Motor neuron (in vitro differentiated cells): ENCODE measurements around the gene GAB3. TPM values are rescaled to one million over a fixed set of nuclear protein-coding genes. Genes with fewer than 3 reads are reported as not detected.

Experiments used
- ATAC-seq, 8 experiments: fragments of 200-7000 bp; cut with Tn5 transposase; replicated peaks in 6 of 8; 2 replicates each; pipeline ENCODE4 v1.8.0; 2021; ENCODE audit warnings: mild to moderate bottlenecking in 8 of 8, moderate library complexity in 8 of 8
- H3K27ac ChIP-seq, 2 donors: fragments of 250-450 bp; sonication (Bioruptor Pico); 2 replicates each; pipeline ENCODE4 v1.9.0; 2021; ENCODE audit warnings: antibody characterized with exemption in 2 of 2, mild to moderate bottlenecking in 2 of 2, moderate library complexity in 1 of 2
- H3K4me1 ChIP-seq, 2 donors: fragments of 250-450 bp; sonication (Bioruptor Pico); replicated peaks in 1 of 2; 2 replicates each; pipeline ENCODE4 v1.6.1; 2021; ENCODE audit warnings: antibody characterized with exemption in 2 of 2, mild to moderate bottlenecking in 2 of 2, moderate library complexity in 1 of 2
- H3K4me3 ChIP-seq, 5 donors: fragments of 250-450 bp; sonication (Bioruptor Pico); 2 replicates each; pipeline ENCODE4 v1.9.0; 2021; ENCODE audit warnings: antibody characterized with exemption in 5 of 5, mild to moderate bottlenecking in 5 of 5, moderate library complexity in 4 of 5
- WGBS, 10 experiments: fragments of 450-650 bp; shearing (Covaris generic); methylation state at CpG; one replicate each; pipeline ENCODE4 v1.0.0; 2022; 5-methylcytosine and 5-hydroxymethylcytosine counted together
- in situ Hi-C, 9 experiments: fragments of 400-800 bp; cut with MboI; loops; one replicate each; pipeline ENCODE4 v1.15.0; 2021; ENCODE audit warnings: low sequenced_read_pairs in 9 of 9, low pct_unique_long_range_greater_than_20kb in 2 of 9; ENCODE audit not compliant: unreplicated experiment in 9 of 9
- total RNA-seq, 8 experiments: library from RNA; unstranded; fragments of 300-600 nt; gene quantifications; 2 replicates each; pipeline versions ENCODE4 v1.2.3 to v1.2.4, GENCODE V29; 2022

The GAB3 gene
- total RNA-seq, 8 experiments from 2014 or later = 0.38 to 13.8 (median 2.1) TPM; not detected in 2

DNA sequence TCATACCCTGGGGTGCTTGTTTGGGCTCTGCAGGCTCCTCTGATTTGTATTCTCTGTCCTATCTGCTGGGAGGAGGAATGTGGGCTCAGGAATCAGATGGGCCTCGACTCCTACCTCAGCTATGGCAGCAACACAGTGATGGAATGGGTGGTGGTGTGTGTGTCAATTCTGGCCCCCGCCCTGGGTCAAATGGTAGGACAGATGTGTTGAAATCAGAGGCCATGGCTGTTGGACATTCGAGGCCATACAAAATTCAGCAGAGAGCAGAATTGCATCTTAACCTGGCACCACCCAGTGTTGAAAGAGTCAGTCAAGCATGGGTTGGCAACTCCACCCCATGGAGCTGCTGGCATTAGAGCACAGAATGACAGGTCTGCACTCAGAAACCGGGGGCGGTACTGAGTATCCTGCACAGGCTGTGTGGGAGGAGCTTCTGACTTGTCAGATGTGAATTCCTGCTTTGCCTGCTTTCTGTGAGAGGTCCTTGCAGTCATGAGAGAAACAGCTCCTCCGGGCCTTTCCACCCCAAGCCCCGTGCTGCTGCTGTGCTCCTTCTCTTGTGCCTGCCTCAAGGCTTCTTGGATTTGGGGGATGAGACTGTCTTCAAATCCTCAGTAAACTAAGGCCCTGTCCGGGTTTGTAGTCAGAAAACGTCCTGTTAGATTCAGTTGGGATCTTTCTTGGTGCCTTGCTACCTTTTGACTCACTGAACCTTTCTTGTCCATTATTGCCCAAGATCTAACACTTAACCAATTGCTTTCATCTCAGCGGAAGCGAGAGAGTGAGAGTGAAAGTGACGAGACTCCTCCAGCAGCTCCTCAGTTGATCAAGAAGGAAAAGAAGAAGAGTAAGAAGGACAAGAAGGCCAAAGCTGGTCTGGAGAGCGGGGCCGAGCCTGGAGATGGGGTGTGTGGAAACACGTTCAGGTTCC lies 24.8 kb upstream of the GAB3 start:
- in situ Hi-C loops = no loop called here
- Histone ChIP-seq H3K27ac (no peak overlapping the region), H3K4me3 (no peak overlapping the region), H3K4me1 (no peaks in the 10 kb centered on the region)
- ATAC-seq = peak in 3 of 8 experiments; percentile 51 to 64 (median 62)
- WGBS, 10 experiments = 24 to 70% (median 60%) methylated on average over 2 to 7 of the region's 15 CpGs; no CpG with 5 or more reads in 7 of the 10 experiments

- ATAC-seq = no peak
- in situ Hi-C loops = no loop called here
- Histone ChIP-seq H3K27ac (no peak overlapping the region), H3K4me1 (no peaks in the 10 kb centered on the region), H3K4me3 (no peak overlapping the region)
- 92 to 100% (median 100%) methylated on average over 1 to 2 of the region's 5 CpGs; no CpG with 5 or more reads in 5 of the 10 experiments for WGBS, 10 experiments
Measured at GRCh38 chrX:154774622-154775021, 23.7 kb upstream of the GAB3 start.

- peak; percentile 80 to 94 (median 90) for ATAC-seq
- 0 to 62% methylated on average over 1 to 16 of the region's 84 CpGs; no CpG with 5 or more reads in 8 of the 10 experiments for WGBS, 10 experiments
- Histone ChIP-seq H3K27ac (peak within 1 kb of the TSS; percentile 67 to 79), H3K4me1 (peaks cover 4 to 8% of the 10 kb centered on the region in 2 donors), H3K4me3 (peak within 1 kb of the TSS; percentile 46 to 71 (median 51))
- in situ Hi-C loops = no loop called here
Measured at GRCh38 chrX:154762537-154763296, 11.8 kb upstream of the GAB3 start, which contains the start of gene DKC1. Gene DKC1, plus strand, starts transcription at chrX:154762864. Its CDS starts 102 bp downstream, at chrX:154762966.

GRCh38 chrX:154761977-154762536 lies 11.2 kb upstream of the GAB3 start:
- in situ Hi-C loops = no loop called here
- Histone ChIP-seq H3K4me3 (peak overlapping the region; percentile 46 to 71 (median 51)), H3K27ac (peak overlapping the region; percentile 5 to 42), H3K4me1 (peaks cover 4 to 8% of the 10 kb centered on the region in 2 donors)
- peak in 1 of 8 experiments; percentile 19 for ATAC-seq
- 0 to 39% (median 13%) methylated on average over 1 to 11 of the region's 11 CpGs; no CpG with 5 or more reads in 4 of the 10 experiments for WGBS, 10 experiments

DNA sequence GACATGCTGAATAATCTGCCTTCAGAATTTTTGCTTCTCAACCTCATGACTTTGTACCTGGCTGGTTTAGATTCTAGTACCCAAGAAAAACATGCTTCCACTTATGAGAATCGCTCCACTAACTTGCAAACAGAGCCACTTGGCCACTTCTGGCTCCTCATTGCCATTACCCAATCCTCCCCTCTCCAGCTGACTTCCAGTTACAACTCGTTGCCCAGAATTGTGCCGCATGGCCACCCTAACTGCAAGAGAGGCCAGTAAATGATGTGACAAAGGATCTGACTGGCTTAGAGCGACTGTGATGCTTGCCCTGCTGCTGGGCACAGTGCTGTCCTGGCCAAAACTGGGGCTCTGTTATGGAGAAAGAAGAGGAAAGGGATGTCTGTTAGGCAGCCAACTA lies 7.8 kb upstream of the GAB3 start:
- WGBS, 10 experiments = 53% methylated on average over 4 of the region's 4 CpGs; no CpG with 5 or more reads in 9 of the 10 experiments
- Histone ChIP-seq H3K4me1 (peaks cover 4 to 8% of the 10 kb centered on the region in 2 donors), H3K4me3 (no peak overlapping the region), H3K27ac (no peak overlapping the region)
- in situ Hi-C loops = no loop called here
- ATAC-seq = no peak

DNA sequence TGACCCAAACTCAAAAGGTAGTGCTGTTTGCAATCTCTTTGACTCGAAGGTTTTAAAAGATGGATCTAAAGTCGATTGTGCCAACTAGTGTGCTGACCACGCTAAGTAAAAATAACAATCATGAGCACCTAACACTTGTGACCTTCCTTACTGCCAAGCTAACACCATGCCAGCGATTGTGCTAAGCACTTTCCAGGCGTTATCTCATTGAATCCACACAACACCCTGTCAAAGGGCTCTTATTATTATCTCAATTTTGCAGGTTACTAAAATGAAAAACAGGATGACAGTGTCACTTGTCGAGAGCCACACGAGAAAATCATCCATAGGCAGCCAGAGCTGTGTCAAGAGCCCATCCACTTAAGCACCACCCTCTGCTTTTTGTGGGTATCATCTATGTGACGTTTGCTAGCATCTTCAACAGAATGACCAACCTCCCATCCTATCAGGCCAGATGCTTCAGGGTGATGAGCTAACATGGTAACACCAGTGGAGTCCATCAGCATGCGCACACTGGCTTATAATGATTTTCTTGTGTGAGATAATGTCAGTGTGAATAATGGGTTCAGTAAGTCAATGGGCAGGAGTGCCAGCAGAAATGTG lies 893 bp upstream of the GAB3 start:
- no peak overlapping the region for H3K27ac ChIP-seq
- 41 to 55% (median 46%) methylated on average over 4 to 8 of the region's 9 CpGs; no CpG with 5 or more reads in 7 of the 10 experiments for WGBS, 10 experiments
- no peak overlapping the region for H3K4me3 ChIP-seq
- in situ Hi-C loops = no loop called here
- no peaks in the 10 kb centered on the region for H3K4me1 ChIP-seq
- ATAC-seq = no peak

DNA sequence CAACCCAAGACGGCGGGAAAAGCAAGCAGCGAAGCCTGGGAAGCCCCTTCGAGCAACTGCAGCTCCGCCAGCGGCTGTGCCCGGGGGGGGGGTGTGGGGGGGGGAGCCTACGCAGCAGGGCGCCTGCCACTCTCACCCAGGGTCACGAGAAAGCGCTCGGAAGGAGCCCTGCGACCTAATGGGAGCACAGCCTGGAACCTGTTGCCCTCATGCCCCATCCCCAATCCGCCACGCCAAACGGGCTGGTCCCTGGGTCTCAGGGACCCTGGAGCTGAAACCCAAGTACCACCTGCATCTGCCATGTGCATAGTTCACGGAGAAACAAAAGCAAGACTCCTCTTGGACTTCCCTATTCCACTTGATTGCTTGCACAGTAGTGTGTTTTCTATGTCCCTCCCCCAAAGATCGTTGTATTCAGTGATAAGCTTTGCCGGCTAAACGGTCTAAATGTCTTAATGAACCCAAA lies 359 bp upstream of the GAB3 start:
- in situ Hi-C loops = no loop called here
- Histone ChIP-seq H3K27ac (no peak overlapping the region), H3K4me3 (no peak overlapping the region), H3K4me1 (no peaks in the 10 kb centered on the region)
- ATAC-seq = no peak
- 34 to 100% (median 100%) methylated on average over 1 to 4 of the region's 20 CpGs; no CpG with 5 or more reads in 7 of the 10 experiments for WGBS, 10 experiments

DNA sequence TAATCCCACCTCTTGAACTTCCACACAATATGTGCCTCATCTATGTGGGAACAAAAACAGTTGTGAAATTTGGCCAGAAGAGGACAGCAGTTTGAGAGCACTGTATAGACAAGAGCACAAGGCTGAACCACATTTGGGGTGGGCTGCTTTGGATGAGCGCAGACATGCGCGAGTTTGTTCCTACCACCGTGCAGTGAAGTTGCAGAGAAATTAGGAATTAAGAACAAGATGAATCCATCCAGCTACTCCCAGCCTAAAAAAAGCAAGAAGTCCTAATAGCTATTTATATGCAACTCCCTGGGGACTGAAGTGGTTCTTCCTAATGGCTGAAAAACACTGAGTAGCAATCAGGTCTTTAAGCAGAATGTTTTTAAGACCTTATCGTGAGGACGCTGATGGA lies 1.0 kb downstream of the GAB3 start:
- WGBS, 10 experiments = 0 to 80% (median 30%) methylated on average over 2 to 4 of the region's 6 CpGs; no CpG with 5 or more reads in 5 of the 10 experiments
- Histone ChIP-seq H3K27ac (no peak overlapping the region), H3K4me3 (no peak overlapping the region), H3K4me1 (no peaks in the 10 kb centered on the region)
- ATAC-seq = peak in 2 of 8 experiments; percentile 4 to 24
- in situ Hi-C loops = no loop called here

DNA sequence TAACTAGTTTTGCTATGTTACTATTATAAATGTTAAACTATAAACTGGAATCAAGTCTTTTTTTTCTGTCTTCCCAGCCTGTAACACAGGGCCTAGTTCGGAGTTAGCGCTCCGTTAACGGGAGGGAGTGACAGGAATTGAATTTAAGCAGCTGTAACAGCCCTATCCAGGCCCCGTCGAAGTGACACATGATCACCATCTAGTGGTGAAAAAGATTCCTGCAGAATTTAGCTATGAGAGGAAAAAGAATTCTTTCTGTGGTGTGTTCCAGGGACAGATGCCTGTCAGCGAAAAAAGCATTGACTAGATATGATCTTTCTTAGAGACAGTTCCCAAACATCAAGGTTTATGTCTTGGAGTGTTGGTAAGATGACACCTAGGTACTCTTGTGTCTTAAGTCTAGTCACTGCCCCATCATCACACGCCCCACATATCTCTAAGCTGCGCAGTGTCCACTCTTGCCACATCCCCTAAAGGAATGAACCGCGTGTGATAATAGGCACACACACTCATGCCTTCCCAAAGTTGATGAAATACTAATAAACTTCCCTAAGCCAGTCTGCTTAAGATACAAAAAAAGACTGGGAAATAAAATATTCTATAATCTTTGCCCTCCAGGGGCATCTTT lies 2.1 kb downstream of the GAB3 start:
- WGBS, 10 experiments = 0 to 83% (median 8%) methylated on average over 2 to 7 of the region's 11 CpGs; no CpG with 5 or more reads in 1 of the 10 experiments
- peak; percentile 47 to 68 (median 54) for ATAC-seq
- in situ Hi-C loops = no loop called here
- Histone ChIP-seq H3K4me3 (no peak overlapping the region), H3K27ac (no peak overlapping the region), H3K4me1 (no peaks in the 10 kb centered on the region)

DNA sequence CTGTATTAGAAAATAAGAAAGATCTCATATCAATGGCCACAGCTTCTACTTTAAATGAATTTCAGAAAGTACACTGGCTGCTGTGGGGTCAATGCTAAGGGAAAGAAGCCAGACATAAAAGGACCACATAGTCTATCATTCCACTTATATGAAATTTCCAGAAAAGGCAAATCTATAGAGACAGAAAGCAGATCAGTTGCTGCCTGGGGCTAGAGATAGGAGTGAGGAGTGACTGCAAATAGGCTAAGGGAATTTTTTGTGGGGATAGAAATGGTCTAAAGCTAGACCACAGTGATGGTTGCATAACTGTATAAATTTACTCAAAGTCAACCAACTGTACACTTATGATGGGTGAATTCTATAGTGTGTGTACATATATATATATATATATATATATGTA lies 8.3 kb downstream of the GAB3 start:
- in situ Hi-C loops = no loop called here
- Histone ChIP-seq H3K4me1 (no peaks in the 10 kb centered on the region), H3K4me3 (no peak overlapping the region), H3K27ac (no peak overlapping the region)
- no peak for ATAC-seq

- WGBS, 10 experiments = 40 to 100% (median 67%) methylated on average over 1 to 2 of the region's 2 CpGs; no CpG with 5 or more reads in 4 of the 10 experiments
- Histone ChIP-seq H3K4me1 (no peaks in the 10 kb centered on the region), H3K27ac (no peak overlapping the region), H3K4me3 (no peak overlapping the region)
- in situ Hi-C loops = no loop called here
- no peak for ATAC-seq
Measured at GRCh38 chrX:154739952-154740465, 10.9 kb downstream of the GAB3 start.
